IPS DF 6.9 (cell line): ENCODE results near the gene NEDD4L.

Experiments used
- DNase-seq: peaks from one replicate; pipeline ENCODE4 v3.0.0-alpha.2; 2013; ENCODE audit warnings: low read depth, low spot score
- H3K27ac ChIP-seq: one replicate; pipeline ENCODE4 v1.5.1; 2013; ENCODE audit warnings: low read length, control low read depth
- H3K27me3 ChIP-seq: 2 replicates; pipeline ENCODE4 v1.6.1; 2013; ENCODE audit warnings: mild to moderate bottlenecking, low read length; ENCODE audit not compliant: control insufficient read depth, insufficient read depth
- H3K36me3 ChIP-seq: 2 replicates; pipeline ENCODE4 v1.6.1; 2013; ENCODE audit warnings: low read length; ENCODE audit not compliant: control insufficient read depth, insufficient read depth
- H3K4me1 ChIP-seq: 2 replicates; pipeline ENCODE4 v1.6.1; 2013; ENCODE audit warnings: low read length; ENCODE audit not compliant: control insufficient read depth, insufficient read depth
- H3K4me3 ChIP-seq: 2 replicates; pipeline ENCODE4 v1.5.1; 2013; ENCODE audit warnings: mild to moderate bottlenecking, low read length
- H3K9me3 ChIP-seq: 2 replicates; pipeline ENCODE4 v1.6.1; 2013; ENCODE audit warnings: low read length, inconsistent platforms; ENCODE audit not compliant: control insufficient read depth, insufficient read depth
- WGBS: extraction: QIAGEN DNeasy Blood & Tissue Kit; methylation state at CpG from one replicate; pipeline ENCODE4 v1.1.7; 2013; ENCODE audit warnings: mixed read lengths, missing lambda C conversion rate; ENCODE audit not compliant: insufficient read length, insufficient coverage; 5-methylcytosine and 5-hydroxymethylcytosine counted together

NEDD4L gene

GRCh38 chr18:58052960-58053359 is 8.9 kb downstream of the NEDD4L start:
- no peaks in the 10 kb centered on the region for H3K27me3 ChIP-seq
- DNase-seq = no peak
- no CpG with 5 or more reads among the region's 3 CpGs for WGBS

GRCh38 chr18:58054041-58054781 is 10.2 kb downstream of the NEDD4L start:
- Histone ChIP-seq H3K36me3 (no peaks in the 10 kb centered on the region), H3K4me3 (no peak overlapping the region), H3K27ac (no peak overlapping the region), H3K9me3 (no peaks in the 10 kb centered on the region), H3K4me1 (no peaks in the 10 kb centered on the region), H3K27me3 (no peaks in the 10 kb centered on the region)
- DNase-seq = no peak
- 100% methylated on average over 1 of the region's 8 CpGs for WGBS

More at GRCh38 chr18:58052960-58053359, 8.9 kb downstream of the NEDD4L start:
- H3K9me3 ChIP-seq = no peaks in the 10 kb centered on the region
- no peaks in the 10 kb centered on the region for H3K4me1 ChIP-seq
- H3K36me3 ChIP-seq = no peaks in the 10 kb centered on the region
- no peak overlapping the region for H3K4me3 ChIP-seq
- no peak overlapping the region for H3K27ac ChIP-seq

GRCh38 chr18:58055890-58056558 is 12.0 kb downstream of the NEDD4L start:
- DNase-seq = no peak
- Histone ChIP-seq H3K4me1 (no peaks in the 10 kb centered on the region), H3K36me3 (no peaks in the 10 kb centered on the region), H3K27me3 (no peaks in the 10 kb centered on the region), H3K27ac (no peak overlapping the region), H3K9me3 (no peaks in the 10 kb centered on the region), H3K4me3 (no peak overlapping the region)
- WGBS = no CpG with 5 or more reads among the region's 4 CpGs

- Histone ChIP-seq H3K27ac (no peak overlapping the region), H3K36me3 (no peaks in the 10 kb centered on the region), H3K9me3 (no peaks in the 10 kb centered on the region), H3K4me3 (no peak overlapping the region), H3K27me3 (no peaks in the 10 kb centered on the region), H3K4me1 (no peaks in the 10 kb centered on the region)
- WGBS = no CpG with 5 or more reads among the region's 5 CpGs
- DNase-seq = no peak
These were observed 12.8 kb downstream of the NEDD4L start for GRCh38 chr18:58056852-58057251.

GRCh38 chr18:58057291-58057965 is 13.4 kb downstream of the NEDD4L start:
- Histone ChIP-seq H3K27me3 (no peaks in the 10 kb centered on the region), H3K36me3 (no peaks in the 10 kb centered on the region), H3K4me3 (no peak overlapping the region), H3K27ac (no peak overlapping the region), H3K4me1 (no peaks in the 10 kb centered on the region), H3K9me3 (no peaks in the 10 kb centered on the region)
- DNase-seq = no peak
- WGBS = no CpG with 5 or more reads among the region's 4 CpGs

GRCh38 chr18:58058720-58059119 is 14.7 kb downstream of the NEDD4L start:
- Histone ChIP-seq H3K27me3 (no peaks in the 10 kb centered on the region), H3K9me3 (no peaks in the 10 kb centered on the region), H3K27ac (no peak overlapping the region), H3K36me3 (no peaks in the 10 kb centered on the region), H3K4me1 (no peaks in the 10 kb centered on the region), H3K4me3 (no peak overlapping the region)
- WGBS = no CpG with 5 or more reads among the region's 3 CpGs
- no peak for DNase-seq

GRCh38 chr18:58060254-58060653 is 16.2 kb downstream of the NEDD4L start:
- WGBS = no CpG with 5 or more reads among the region's 5 CpGs
- Histone ChIP-seq H3K27ac (no peak overlapping the region), H3K9me3 (no peaks in the 10 kb centered on the region), H3K27me3 (no peaks in the 10 kb centered on the region), H3K4me3 (no peak overlapping the region), H3K36me3 (no peaks in the 10 kb centered on the region), H3K4me1 (no peaks in the 10 kb centered on the region)
- no peak for DNase-seq

- Histone ChIP-seq H3K27me3 (no peaks in the 10 kb centered on the region), H3K4me3 (no peak overlapping the region), H3K27ac (no peak overlapping the region), H3K4me1 (peaks cover 2% of the 10 kb centered on the region; the same call in 1 of the 2 replicates), H3K36me3 (no peaks in the 10 kb centered on the region), H3K9me3 (no peaks in the 10 kb centered on the region)
- no peak for DNase-seq
- WGBS = no CpG with 5 or more reads among the region's 3 CpGs
These were observed 17.3 kb downstream of the NEDD4L start for GRCh38 chr18:58061349-58061748.

- Histone ChIP-seq H3K4me1 (peaks cover 2% of the 10 kb centered on the region; the same call in 1 of the 2 replicates), H3K9me3 (no peaks in the 10 kb centered on the region), H3K4me3 (no peak overlapping the region), H3K36me3 (no peaks in the 10 kb centered on the region), H3K27me3 (no peaks in the 10 kb centered on the region), H3K27ac (no peak overlapping the region)
- no peak for DNase-seq
- WGBS = no CpG with 5 or more reads among the region's 10 CpGs
These were observed 20.5 kb downstream of the NEDD4L start for GRCh38 chr18:58064406-58064998.

GRCh38 chr18:58065956-58066355 is 21.9 kb downstream of the NEDD4L start:
- no peak for DNase-seq
- WGBS = no CpG with 5 or more reads among the region's 3 CpGs
- peaks cover 3% of the 10 kb centered on the region for H3K4me1 ChIP-seq
- H3K27ac ChIP-seq = no peak overlapping the region
- H3K4me3 ChIP-seq = no peak overlapping the region
- no peaks in the 10 kb centered on the region for H3K9me3 ChIP-seq
- no peaks in the 10 kb centered on the region for H3K27me3 ChIP-seq
- no peaks in the 10 kb centered on the region for H3K36me3 ChIP-seq
